Epithelial cell of prostate (primary cell): ENCODE measurements around the gene KDM2A.

Experiments used
- DNase-seq: peaks from one replicate; pipeline ENCODE4 v3.0.0-alpha.2; 2011; ENCODE audit warnings: low read depth, low spot score
- H3K27ac ChIP-seq: fragments of 450-650 bp; 2 replicates; pipeline ENCODE4 v1.5.1; 2017; ENCODE audit warnings: mild to moderate bottlenecking

KDM2A gene

DNA sequence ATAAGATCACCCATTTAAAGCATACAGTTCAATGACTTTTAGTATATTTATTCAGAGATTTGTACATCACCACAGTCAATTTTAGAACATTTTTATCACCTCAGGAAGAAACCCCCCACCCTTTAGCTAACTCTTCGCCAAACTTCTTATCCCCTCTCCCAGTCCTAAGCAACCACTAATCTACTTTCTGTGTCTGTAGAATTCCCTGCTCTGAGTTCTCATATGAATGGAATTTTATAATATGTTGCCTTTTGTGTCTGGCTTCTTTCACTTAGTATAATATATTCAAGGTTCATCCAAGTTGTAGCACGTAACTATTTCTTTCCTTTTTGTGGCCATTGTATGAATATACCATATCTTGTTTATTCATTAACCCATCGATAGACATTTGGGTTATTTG is 173.6 kb downstream of the KDM2A start:
- H3K27ac ChIP-seq = peak overlapping the region; percentile 51
- DNase-seq = no peak

DNA sequence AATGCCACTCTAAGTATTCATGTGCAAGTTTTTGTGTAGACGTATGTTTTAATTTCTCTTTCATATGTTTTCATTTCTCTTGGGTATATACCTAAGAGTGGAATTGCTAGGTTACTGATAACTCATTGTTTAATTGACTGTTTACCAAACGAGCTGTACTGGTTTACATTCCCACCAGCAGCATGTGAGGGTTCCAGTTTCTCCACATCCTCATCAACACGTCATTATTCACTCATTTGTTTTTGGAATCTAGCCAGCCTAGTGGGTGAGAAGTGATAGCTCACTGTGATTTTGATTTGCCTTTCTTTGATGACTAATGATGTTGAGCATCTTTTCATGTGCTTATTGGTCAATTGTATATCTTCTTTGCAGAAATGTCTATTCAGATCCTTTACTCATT is 174.0 kb downstream of the KDM2A start:
- peak overlapping the region; percentile 51 for H3K27ac ChIP-seq
- DNase-seq = peak; percentile 94

DNA sequence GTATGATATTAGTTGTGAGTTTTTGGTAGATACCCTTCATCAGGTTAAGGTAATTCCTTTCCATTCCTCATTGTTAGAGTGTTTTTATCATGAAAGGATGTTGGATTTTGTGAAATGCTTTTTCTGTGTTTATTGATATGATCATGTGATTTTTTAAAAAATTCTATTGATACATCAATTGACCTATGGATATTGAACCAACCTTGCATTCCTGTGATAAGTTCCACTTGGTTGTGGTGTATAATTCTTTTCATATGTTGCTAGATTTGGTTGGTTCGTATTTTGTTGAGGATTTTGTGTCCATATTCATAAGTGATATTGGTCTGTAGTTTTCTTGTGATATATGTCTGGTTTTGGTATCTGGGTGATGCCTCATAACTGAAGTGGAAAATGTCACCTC is 176.8 kb downstream of the KDM2A start:
- H3K27ac ChIP-seq = no peak overlapping the region
- DNase-seq = no peak

DNA sequence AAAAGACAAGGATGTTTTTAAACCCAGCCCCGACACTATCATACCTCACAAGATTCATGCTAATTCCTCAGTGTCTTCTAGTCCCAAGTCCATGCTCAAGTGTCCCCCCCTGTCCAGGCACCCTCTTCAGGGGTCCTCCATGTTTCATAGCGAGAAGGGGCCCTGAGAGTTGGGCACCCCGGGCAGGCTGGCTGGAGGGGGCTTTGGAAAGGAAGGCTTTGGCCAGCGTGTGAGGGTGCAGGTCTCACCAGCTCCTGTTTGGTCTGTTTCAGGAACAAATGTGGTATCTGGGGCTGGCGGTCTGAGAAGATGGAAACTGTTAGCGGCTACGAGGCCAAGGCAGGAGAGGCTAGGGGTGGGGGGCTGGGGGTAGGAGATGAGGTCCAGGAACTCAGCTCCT is 179.7 kb downstream of the KDM2A start:
- no peak overlapping the region for H3K27ac ChIP-seq

GRCh38 chr11:67299471-67300191 is 180.6 kb downstream of the KDM2A start:
- no peak overlapping the region for H3K27ac ChIP-seq
- no peak for DNase-seq

More for the DNA sequence above, 179.7 kb downstream of the KDM2A start:
- DNase-seq = no peak

- no peak for DNase-seq
- no peak overlapping the region for H3K27ac ChIP-seq
Observed at GRCh38 chr11:67300256-67300755, 181.2 kb downstream of the KDM2A start.

- H3K27ac ChIP-seq = no peak overlapping the region
- no peak for DNase-seq
Observed at GRCh38 chr11:67300756-67301312, 181.8 kb downstream of the KDM2A start.

- H3K27ac ChIP-seq = peak overlapping the region; percentile 86
- no peak for DNase-seq
Observed at GRCh38 chr11:67301313-67301921, 182.4 kb downstream of the KDM2A start.

DNA sequence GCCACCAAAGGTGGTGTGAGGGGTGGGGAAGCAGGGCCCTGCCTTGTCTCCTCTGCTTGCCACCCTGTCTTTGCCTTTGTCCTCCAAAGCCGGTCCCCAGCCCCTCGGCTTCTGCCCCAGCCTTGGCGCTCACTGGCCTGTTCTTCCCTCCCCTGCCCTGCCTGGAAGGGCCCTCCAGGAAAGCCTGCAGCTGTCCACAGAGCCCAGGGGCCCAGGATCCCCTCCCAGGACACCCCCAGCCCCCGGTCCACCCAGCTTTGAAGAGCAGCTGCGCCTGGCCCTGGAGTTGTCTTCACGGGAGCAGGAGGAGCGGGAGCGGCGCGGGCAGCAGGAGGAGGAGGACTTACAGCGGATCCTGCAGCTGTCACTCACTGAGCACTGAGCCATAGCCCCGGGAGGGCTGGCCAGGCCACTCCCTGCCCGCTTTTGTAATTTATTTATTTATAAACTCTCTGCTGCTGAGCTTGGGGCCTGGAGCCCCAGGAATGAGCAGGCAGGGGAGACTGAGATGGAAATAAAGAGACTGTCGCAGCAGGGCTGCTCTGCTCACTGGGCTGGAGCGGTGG is 183.0 kb downstream of the KDM2A start:
- peak; percentile 39 for DNase-seq
- H3K27ac ChIP-seq = peak overlapping the region; percentile 86

DNA sequence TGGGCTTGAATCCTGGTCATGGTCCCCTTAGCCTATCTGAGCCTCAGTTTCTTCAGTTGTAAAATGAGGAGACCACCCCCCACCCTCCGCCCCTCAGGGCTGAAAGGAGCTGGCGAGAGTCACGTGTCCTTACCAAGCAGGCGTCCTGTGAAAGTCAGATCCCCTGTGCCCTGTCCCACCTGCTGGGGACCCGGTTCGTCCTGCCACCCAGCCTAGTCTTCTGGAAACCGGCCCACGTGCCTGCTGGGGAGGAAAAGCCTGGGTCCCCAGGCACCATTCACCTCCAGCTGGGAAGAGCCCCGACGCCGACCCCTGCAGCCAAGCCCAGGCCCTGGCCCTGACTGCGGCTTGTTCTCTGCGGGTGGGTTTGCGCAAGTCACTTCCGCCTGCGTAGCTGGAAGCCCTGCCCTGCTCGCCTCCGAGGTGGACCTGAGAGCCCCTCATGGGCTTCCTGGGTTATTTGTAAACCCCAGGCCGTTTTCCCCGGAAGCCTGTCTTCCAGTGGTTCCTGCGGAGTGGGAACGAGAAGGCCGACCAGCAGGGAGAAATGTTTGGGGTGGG is 183.6 kb downstream of the KDM2A start:
- DNase-seq = no peak
- H3K27ac ChIP-seq = peak overlapping the region; percentile 86

GRCh38 chr11:67303132-67303834 is 184.2 kb downstream of the KDM2A start, which contains the start of gene SSH3:
TSS of gene SSH3 (plus strand) at chr11:67303530. CDS start at chr11:67303626, 96 bp downstream.
- H3K27ac ChIP-seq = peak within 1 kb of the TSS; percentile 86
- no peak for DNase-seq

DNA sequence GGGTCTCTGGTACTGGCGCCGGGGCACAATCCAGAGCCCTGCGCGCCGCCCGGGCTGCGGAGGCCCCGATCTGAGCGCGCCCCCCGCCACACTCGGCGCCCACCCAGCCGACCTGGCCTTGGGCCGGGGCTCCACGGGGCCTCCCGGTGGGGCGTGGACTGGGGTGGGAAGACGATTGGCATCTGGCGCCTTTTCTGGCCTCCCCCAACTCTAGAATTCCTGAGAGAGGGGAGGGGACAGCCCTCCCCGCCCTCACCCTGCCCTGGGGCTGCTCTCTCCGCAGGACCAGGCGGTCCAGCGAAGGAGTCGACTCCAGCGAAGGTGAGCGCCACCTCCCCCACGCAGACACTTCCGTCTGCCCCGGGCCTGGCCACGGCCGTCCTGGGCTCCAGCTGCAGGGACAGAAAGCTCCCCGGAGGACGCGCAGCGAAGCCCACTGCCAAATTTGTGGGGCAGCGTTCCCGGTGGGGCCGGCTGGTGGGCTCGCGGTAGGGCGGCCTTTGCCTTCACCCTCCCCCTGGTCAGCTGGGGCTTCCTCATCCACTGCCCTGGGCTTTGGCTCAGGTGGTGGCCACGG is 184.9 kb downstream of the KDM2A start:
- no peak for DNase-seq
- peak overlapping the region; percentile 86 for H3K27ac ChIP-seq

GRCh38 chr11:67304511-67305113 is 185.5 kb downstream of the KDM2A start:
- peak overlapping the region; percentile 86 for H3K27ac ChIP-seq

DNA sequence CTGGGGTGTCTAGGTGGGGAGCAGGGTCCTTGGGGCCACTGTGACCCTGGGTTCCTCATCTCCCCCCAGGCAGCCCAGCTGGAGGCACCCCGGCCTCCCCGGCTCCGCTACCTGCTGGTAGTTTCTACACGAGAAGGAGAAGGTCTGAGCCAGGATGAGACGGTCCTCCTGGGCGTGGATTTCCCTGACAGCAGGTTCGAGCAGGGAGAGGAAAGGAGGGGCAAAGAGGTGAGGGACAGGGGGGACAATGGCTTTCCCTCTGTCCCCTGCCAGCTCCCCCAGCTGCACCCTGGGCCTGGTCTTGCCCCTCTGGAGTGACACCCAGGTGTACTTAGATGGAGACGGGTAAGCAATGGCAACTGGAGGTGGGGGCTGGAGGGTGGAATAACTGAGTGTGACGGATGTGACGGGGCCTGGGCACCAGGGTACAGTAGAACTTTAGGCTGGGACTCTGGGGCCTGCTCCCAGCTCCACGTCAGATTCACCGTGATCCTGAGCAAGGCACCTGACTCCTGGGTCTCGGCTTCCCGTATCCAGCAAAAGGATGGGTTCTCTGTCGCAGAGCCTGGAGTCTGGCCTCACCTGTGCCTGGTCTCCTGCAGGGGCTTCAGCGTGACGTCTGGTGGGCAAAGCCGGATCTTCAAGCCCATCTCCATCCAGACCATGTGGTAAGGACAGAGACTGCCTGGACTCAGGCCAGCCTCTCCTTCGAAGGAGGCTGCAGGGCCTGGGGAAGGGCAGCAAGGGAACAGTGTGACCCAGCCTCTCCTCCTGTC is 187.9 kb downstream of the KDM2A start:
- no peak overlapping the region for H3K27ac ChIP-seq
- no peak for DNase-seq

More at GRCh38 chr11:67304511-67305113, 185.5 kb downstream of the KDM2A start:
- DNase-seq = no peak

DNA sequence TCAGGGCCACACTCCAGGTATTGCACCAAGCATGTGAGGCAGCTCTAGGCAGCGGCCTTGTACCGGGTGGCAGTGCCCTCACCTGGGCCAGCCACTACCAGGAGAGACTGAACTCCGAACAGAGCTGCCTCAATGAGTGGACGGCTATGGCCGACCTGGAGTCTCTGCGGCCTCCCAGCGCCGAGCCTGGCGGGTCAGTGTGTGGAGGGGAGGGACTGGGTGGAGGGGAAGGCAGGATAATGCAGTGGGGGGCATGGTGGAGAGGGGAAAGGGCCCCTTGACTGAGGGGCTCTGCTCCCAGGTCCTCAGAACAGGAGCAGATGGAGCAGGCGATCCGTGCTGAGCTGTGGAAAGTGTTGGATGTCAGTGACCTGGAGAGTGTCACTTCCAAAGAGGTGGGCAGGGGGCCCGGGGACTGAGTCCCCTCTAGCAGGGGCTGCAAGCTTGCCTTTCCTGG is 188.5 kb downstream of the KDM2A start:
- H3K27ac ChIP-seq = no peak overlapping the region
- DNase-seq = no peak
